LNCaP clone FGC (cell line): ENCODE measurements around the gene MSH5.
"Not testable (repeated sequence)": the region's sequence is repeated elsewhere in the genome, so short reads cannot be mapped to it uniquely, and the experiment has no call there.

ENCODE experiments used
- DNase-seq: peaks from one replicate; pipeline ENCODE4 v3.0.0-alpha.2; 2011; ENCODE audit warnings: low read depth
- H3K4me3 ChIP-seq: 2 replicates; pipeline ENCODE4 v1.5.1; 2011; ENCODE audit warnings: mild to moderate bottlenecking, low read depth, low read length, control low read depth
- CTCF ChIP-seq: IDR thresholded peaks from 2 replicates; pipeline ENCODE4 v1.5.1; 2012; ENCODE audit warnings: mild to moderate bottlenecking; ENCODE audit not compliant: control insufficient read depth, insufficient read depth; ENCODE audit errors: extremely low read depth

MSH5 gene

GRCh38 chr6:31705931-31706330 lies 33.9 kb upstream of the MSH5 start:
- DNase-seq, result no peak
- TF ChIP-seq CTCF, result no peak

GRCh38 chr6:31706599-31706998 lies 33.2 kb upstream of the MSH5 start, which contains the start of gene LY6G6F:
Gene LY6G6F, plus strand, starts transcription at chr6:31706866. Its CDS starts 41 bp downstream, at chr6:31706907.
- no peak for DNase-seq
- no peak within 1 kb of the TSS for H3K4me3 ChIP-seq
- no peak for TF ChIP-seq CTCF

More at GRCh38 chr6:31705931-31706330, 33.9 kb upstream of the MSH5 start:
- no peak overlapping the region for H3K4me3 ChIP-seq

- TF ChIP-seq CTCF, result no peak
- no peak for DNase-seq
- no peak overlapping the region for H3K4me3 ChIP-seq
Observed at GRCh38 chr6:31707701-31708100, 32.1 kb upstream of the MSH5 start.

- DNase-seq, result no peak
- no peak for TF ChIP-seq CTCF
Observed at GRCh38 chr6:31708224-31708623, 31.6 kb upstream of the MSH5 start.

GRCh38 chr6:31709157-31709556 lies 30.6 kb upstream of the MSH5 start:
- not testable (repeated sequence) for H3K4me3 ChIP-seq, DNase-seq

More at GRCh38 chr6:31708224-31708623, 31.6 kb upstream of the MSH5 start:
- no peak overlapping the region for H3K4me3 ChIP-seq

- no peak for TF ChIP-seq CTCF
- H3K4me3 ChIP-seq, result no peak overlapping the region
- no peak for DNase-seq
Observed at GRCh38 chr6:31710523-31711219, 29.1 kb upstream of the MSH5 start.

- no peak for TF ChIP-seq CTCF
- no peak overlapping the region for H3K4me3 ChIP-seq
Observed at GRCh38 chr6:31711233-31711632, 28.6 kb upstream of the MSH5 start.

More at GRCh38 chr6:31711233-31711632, 28.6 kb upstream of the MSH5 start:
- DNase-seq, result no peak
